PFSK-1 (cell line): Measurements from ENCODE around the gene MARK4.

Experiments used
- POLR2AphosphoS5 ChIP-seq: IDR thresholded peaks from 2 replicates; pipeline ENCODE4 v1.6.1; 2012; ENCODE audit warnings: low read depth, mild to moderate bottlenecking, control low read depth, low read length, moderate library complexity
- SIN3A ChIP-seq: IDR thresholded peaks from 2 replicates; pipeline ENCODE4 v1.6.1; 2012; ENCODE audit warnings: mild to moderate bottlenecking, low read length, moderate library complexity, borderline replicate concordance; ENCODE audit not compliant: insufficient read depth
- TAF1 ChIP-seq: IDR thresholded peaks from 2 replicates; pipeline ENCODE4 v1.6.1; 2012; ENCODE audit warnings: low read length, control low read depth, borderline replicate concordance; ENCODE audit not compliant: insufficient read depth

- TF ChIP-seq TAF1 (no peak), POLR2AphosphoS5 (no peak), SIN3A (no peak)
Observed at GRCh38 chr19:45351401-45351952, 100.4 kb downstream of the MARK4 start.
